Ishikawa (cell line): ENCODE data around the gene MPZ.

Experiments
- CEBPB ChIP-seq: IDR thresholded peaks from 2 replicates; pipeline ENCODE4 v1.6.1; 2012
- CREB1 ChIP-seq: IDR thresholded peaks from 2 replicates; pipeline ENCODE4 v1.6.1; 2012; ENCODE audit warnings: low read depth
- EGR1 ChIP-seq: IDR thresholded peaks from 2 replicates; pipeline ENCODE4 v1.6.1; 2012
- EP300 ChIP-seq: IDR thresholded peaks from 2 replicates; pipeline ENCODE4 v1.6.1; 2012; ENCODE audit warnings: borderline replicate concordance
- FOXM1 ChIP-seq: IDR thresholded peaks from 2 replicates; pipeline ENCODE4 v1.6.1; 2012; ENCODE audit warnings: low read depth, borderline replicate concordance
- MAX ChIP-seq: IDR thresholded peaks from 2 replicates; pipeline ENCODE4 v1.6.1; 2012
- NFIC ChIP-seq: IDR thresholded peaks from 2 replicates; pipeline ENCODE4 v1.6.1; 2012
- RAD21 ChIP-seq: IDR thresholded peaks from 2 replicates; pipeline ENCODE4 v1.6.1; 2012; ENCODE audit warnings: low read depth
- REST ChIP-seq: IDR thresholded peaks from 2 replicates; pipeline ENCODE4 v1.6.1; 2012; ENCODE audit warnings: low read depth, mild to moderate bottlenecking
- TAF1 ChIP-seq: IDR thresholded peaks from 2 replicates; pipeline ENCODE4 v1.6.1; 2012; ENCODE audit warnings: low read depth, mild to moderate bottlenecking
- TCF12 ChIP-seq: IDR thresholded peaks from 2 replicates; pipeline ENCODE4 v1.6.1; 2012; ENCODE audit warnings: low read depth
- TEAD4 ChIP-seq: IDR thresholded peaks from 2 replicates; pipeline ENCODE4 v1.6.1; 2012
- USF1 ChIP-seq: IDR thresholded peaks from 2 replicates; pipeline ENCODE4 v1.6.1; 2012
- YY1 ChIP-seq: IDR thresholded peaks from 2 replicates; pipeline ENCODE4 v1.6.1; 2012; ENCODE audit warnings: low read depth
- ZBTB7A ChIP-seq: IDR thresholded peaks from 2 replicates; pipeline ENCODE4 v1.6.1; 2012; ENCODE audit warnings: low read depth

MPZ gene

GRCh38 chr1:161297415-161297814, 12.4 kb downstream of the MPZ start:
- TF ChIP-seq TCF12: no peak
- no peak for TF ChIP-seq MAX
- TF ChIP-seq USF1: no peak
- no peak for TF ChIP-seq FOXM1
- TF ChIP-seq RAD21: no peak
- TF ChIP-seq YY1: no peak
- no peak for TF ChIP-seq CREB1

GRCh38 chr1:161290779-161291178, 19.0 kb downstream of the MPZ start:
- TF ChIP-seq CEBPB (no peak), MAX (no peak), EP300 (no peak), EGR1 (no peak), TCF12 (no peak), REST (no peak), FOXM1 (no peak), USF1 (no peak), TEAD4 (no peak), TAF1 (no peak), ZBTB7A (no peak), CREB1 (no peak), RAD21 (no peak)

GRCh38 chr1:161287482-161288054, 22.2 kb downstream of the MPZ start:
- TF ChIP-seq YY1 (no peak), TAF1 (no peak), USF1 (no peak), REST (no peak), CREB1 (no peak), RAD21 (no peak), TEAD4 (no peak), NFIC (no peak), ZBTB7A (no peak), EGR1 (no peak), EP300 (no peak), MAX (no peak), CEBPB (no peak), TCF12 (no peak), FOXM1 (no peak)

- TF ChIP-seq YY1: no peak
- no peak for TF ChIP-seq MAX
- no peak for TF ChIP-seq EP300
- TF ChIP-seq CEBPB: no peak
Measured at GRCh38 chr1:161285521-161285920, 24.2 kb downstream of the MPZ start.

- TF ChIP-seq TAF1 (no peak), REST (no peak), TCF12 (no peak), RAD21 (no peak), CREB1 (no peak), ZBTB7A (no peak), EGR1 (no peak), TEAD4 (no peak)
Measured at GRCh38 chr1:161285113-161285512, 24.7 kb downstream of the MPZ start.
